Testis (tissue), 3 donors: ENCODE measurements around the gene HK2. TPM values are rescaled to one million over a fixed set of nuclear protein-coding genes. Genes with fewer than 3 reads are reported as not detected.

ENCODE experiments used
- DNase-seq: peaks from one replicate; pipeline ENCODE4 v3.0.0-alpha.2; 2019
- H3K27ac ChIP-seq, 2 donors: fragments of 200-600 bp; sonication (generic); one replicate each; pipeline ENCODE4 v1.5.1; 2019
- H3K27me3 ChIP-seq: fragments of 200-600 bp; sonication (generic); one replicate; pipeline ENCODE4 v1.5.1; 2019
- H3K36me3 ChIP-seq: fragments of 200-600 bp; sonication (generic); one replicate; pipeline ENCODE4 v1.5.1; 2017; ENCODE audit warnings: low read depth; ENCODE audit errors: missing control alignments
- H3K4me1 ChIP-seq: fragments of 200-600 bp; sonication (generic); one replicate; pipeline ENCODE4 v1.5.1; 2019
- H3K4me3 ChIP-seq, 2 donors: fragments of 200-600 bp; sonication (generic); one replicate each; pipeline ENCODE4 v1.5.1; 2017 to 2019
- H3K9me3 ChIP-seq: fragments of 200-600 bp; sonication (generic); one replicate; pipeline ENCODE4 v1.5.1; 2017
- POLR2A ChIP-seq: fragments of 450-650 bp; IDR thresholded peaks from one replicate; pipeline ENCODE4 v1.6.1; 2017; ENCODE audit warnings: antibody characterized with exemption, mild to moderate bottlenecking, moderate library complexity
- WGBS, 2 donors: methylation state at CpG; one replicate each; pipeline ENCODE4 v1.1.5; 2018; 5-methylcytosine and 5-hydroxymethylcytosine counted together
- intact Hi-C: fragments of 100-400 bp; cut with DNase I; formaldehyde crosslinking; loops from one replicate; pipeline ENCODE4 v1.15.1; 2023; ENCODE audit warnings: low total_unique reads
- polyA plus RNA-seq: library from polyadenylated mRNA; stranded (reverse); fragments of 350-450 nt; fragmentation: Illumina TruSeq; extraction: RNeasy Lipid Tissue Mini Kit (QIAGEN cat#74804); gene quantifications from one replicate; pipeline ENCODE4 v1.2.3, GENCODE V29; 2014; ENCODE audit warnings: low read depth, low replicate concordance; ENCODE audit not compliant: insufficient read depth
- total RNA-seq, 2 donors: library from RNA; depleted of rRNA; stranded (reverse); fragments of >200 nt; gene quantifications; one replicate each; pipeline ENCODE4 v1.2.3, GENCODE V29; 2016
- TF ChIP-seq, protein P1 (sequence below), 3 experiments: fragments of 450-650 bp in 2 of 3; fragments of 200-600 bp in 1 of 3; sonication (generic) in 1 of 3; IDR thresholded peaks; one replicate each; pipeline ENCODE4 v1.5.1; 2016 to 2019; ENCODE audit warnings: antibody characterized with exemption in 3 of 3, mild to moderate bottlenecking in 2 of 3, moderate library complexity in 1 of 3

HK2 gene
- total and polyA plus RNA-seq, 3 donors from 2014 or later: 83.5 to 164 (median 142) TPM

DNA sequence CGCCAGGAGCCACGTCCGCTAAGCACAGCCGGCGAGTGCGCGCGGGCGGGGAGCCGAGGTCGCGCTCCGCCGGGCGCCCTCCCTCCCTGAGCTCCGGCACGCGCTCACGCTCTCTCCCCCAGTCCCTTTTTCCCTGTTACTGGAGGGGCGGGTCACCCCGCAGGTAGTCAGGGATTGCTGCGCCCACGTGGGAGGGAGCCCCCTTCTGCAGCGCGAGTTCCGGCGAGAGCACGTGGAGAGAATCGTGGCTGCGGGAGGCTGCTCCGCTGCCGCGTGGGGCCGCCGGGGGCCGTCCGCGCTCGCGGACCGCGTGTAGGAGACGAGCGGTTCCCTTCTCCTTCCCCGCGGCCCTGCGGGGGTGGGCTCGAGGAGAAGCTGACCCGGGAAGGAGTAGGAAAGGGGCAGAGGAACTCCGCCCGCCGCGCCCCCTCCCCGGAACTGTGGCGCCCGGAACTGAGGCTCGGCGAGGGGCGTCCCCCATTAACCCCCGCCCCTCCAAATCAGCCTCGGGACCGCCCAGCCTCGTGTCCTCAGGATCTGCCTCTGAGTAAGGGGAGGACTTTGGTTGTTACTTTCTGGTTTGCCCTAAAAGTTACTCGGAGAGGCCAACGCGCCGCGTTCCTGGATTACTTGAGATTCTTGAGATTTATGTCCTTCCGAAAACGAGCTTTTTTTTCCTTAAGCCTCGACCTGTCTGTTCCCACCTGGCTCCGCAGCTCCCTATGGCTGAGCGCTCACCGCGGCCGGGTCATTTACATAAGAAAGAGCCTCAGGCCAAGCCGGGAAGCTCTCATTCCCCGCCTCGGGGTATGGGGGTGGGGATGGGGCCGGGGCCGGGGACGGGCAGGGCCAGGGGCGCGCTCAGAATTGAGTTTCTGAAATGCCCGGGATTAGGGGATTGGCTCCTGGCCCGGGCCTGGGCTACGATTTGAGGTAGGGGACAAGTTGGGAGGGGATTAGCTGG is 1.1 kb downstream of the HK2 start:
- TF ChIP-seq, protein P1, sequence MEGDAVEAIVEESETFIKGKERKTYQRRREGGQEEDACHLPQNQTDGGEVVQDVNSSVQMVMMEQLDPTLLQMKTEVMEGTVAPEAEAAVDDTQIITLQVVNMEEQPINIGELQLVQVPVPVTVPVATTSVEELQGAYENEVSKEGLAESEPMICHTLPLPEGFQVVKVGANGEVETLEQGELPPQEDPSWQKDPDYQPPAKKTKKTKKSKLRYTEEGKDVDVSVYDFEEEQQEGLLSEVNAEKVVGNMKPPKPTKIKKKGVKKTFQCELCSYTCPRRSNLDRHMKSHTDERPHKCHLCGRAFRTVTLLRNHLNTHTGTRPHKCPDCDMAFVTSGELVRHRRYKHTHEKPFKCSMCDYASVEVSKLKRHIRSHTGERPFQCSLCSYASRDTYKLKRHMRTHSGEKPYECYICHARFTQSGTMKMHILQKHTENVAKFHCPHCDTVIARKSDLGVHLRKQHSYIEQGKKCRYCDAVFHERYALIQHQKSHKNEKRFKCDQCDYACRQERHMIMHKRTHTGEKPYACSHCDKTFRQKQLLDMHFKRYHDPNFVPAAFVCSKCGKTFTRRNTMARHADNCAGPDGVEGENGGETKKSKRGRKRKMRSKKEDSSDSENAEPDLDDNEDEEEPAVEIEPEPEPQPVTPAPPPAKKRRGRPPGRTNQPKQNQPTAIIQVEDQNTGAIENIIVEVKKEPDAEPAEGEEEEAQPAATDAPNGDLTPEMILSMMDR (IDR thresholded peaks at IDR 0.05): no peak
- no peak for TF ChIP-seq POLR2A
- Histone ChIP-seq H3K4me3 (peak overlapping the region; percentile 76 to 95), H3K9me3 (no peaks in the 10 kb centered on the region), H3K27me3 (no peaks in the 10 kb centered on the region), H3K27ac (peak overlapping the region; percentile 87 to 91), H3K36me3 (no peaks in the 10 kb centered on the region), H3K4me1 (peaks cover 12% of the 10 kb centered on the region)
- intact Hi-C loops: no loop called here
- peak; percentile 73 for DNase-seq
- WGBS, 2 donors: 0 to 1% methylated on average over 40 to 72 of the region's 87 CpGs

DNA sequence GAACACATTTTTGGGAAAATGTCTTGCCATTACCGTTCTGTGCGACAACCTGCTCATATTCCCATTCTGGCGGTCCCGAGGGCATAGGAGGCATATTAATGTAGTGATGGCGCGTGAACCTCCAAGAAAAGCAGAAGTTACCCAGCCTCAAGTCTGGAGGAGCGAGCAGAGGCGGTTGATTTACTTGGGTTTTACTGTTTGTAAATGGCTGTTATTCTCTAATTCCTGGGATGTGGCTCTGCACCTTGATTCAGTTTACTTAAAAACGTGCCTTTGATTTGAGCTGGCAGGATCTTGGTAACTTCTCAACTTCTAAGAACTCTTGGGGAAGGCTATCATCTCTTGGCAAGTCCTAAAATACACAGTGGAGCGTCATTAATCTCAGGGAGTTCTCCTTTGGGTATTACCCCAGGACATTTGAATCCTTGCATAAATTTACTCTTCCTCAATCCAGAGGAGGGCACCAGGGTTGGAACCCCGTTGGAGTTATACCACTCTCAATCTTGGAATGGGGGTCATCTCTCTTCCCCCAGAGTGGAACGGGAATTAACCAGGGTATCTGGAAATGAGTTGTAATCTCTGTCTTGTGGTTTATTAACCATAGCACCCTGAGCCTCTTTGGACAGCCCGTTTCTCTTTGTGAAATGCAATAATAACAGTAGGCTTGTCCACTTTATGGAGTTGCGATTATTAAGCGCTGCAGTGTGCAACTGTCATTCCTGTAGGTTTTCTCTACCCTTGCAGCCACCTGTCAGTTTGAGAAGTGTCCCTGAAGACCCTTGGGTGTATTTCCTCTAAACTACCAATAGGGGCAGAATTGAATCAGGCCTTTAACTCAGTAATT is 2.1 kb downstream of the HK2 start:
- Histone ChIP-seq H3K9me3 (no peaks in the 10 kb centered on the region), H3K4me1 (peaks cover 12% of the 10 kb centered on the region), H3K27ac (peak overlapping the region; percentile 87 to 91), H3K4me3 (peak overlapping the region; percentile 76 to 95), H3K36me3 (no peaks in the 10 kb centered on the region), H3K27me3 (no peaks in the 10 kb centered on the region)
- TF ChIP-seq, protein P1 (IDR thresholded peaks at IDR 0.05): peak; percentile 62 to 87 (median 72)
- TF ChIP-seq POLR2A: no peak
- DNase-seq: peak; percentile 32
- 10 to 16% methylated on average over 15 of the region's 15 CpGs for WGBS, 2 donors
- intact Hi-C loops: no loop called here

DNA sequence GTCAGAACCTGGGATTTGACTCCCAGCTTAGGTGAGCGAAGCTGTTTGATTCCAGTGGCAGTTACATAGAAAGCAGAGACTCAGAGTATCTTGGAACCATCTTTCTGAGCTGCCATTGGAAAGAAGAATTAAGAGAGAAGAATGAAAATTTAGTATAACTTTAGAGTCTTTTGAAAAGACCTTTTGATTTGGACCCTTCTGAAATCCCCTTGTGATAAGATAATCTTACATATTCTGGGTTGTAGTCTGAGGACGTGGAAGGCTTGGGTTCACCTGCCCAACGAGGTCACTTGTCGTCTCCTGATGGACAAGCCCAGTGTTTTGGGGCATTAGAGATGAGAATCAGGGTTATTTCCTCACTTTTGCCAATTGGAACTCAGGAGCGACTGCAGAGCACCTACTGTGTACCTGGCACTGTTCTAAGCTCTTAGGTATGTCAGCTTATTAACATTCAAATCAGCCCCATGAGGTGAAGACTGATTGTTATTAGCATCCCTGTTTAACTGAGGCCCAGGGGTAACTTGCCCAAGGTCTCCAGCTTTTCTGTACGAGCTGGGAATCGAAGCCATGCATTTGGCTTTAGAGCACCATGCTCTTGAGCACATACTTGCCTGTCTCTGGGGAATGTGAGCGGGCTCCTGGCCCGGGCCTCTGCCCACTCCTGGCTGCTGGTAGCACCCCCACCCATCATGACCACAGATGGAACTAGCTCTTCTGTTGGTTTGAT is 2.9 kb downstream of the HK2 start:
- peak; percentile 45 for DNase-seq
- Histone ChIP-seq H3K4me3 (peak overlapping the region in 1 of 2 donors; percentile 95), H3K4me1 (peaks cover 12% of the 10 kb centered on the region), H3K27ac (peak overlapping the region; percentile 87 to 91), H3K27me3 (no peaks in the 10 kb centered on the region), H3K36me3 (no peaks in the 10 kb centered on the region), H3K9me3 (no peaks in the 10 kb centered on the region)
- 46 to 54% methylated on average over 8 to 9 of the region's 9 CpGs for WGBS, 2 donors
- intact Hi-C loops: no loop called here
- no peak for TF ChIP-seq POLR2A
- TF ChIP-seq, protein P1 (IDR thresholded peaks at IDR 0.05): no peak

DNA sequence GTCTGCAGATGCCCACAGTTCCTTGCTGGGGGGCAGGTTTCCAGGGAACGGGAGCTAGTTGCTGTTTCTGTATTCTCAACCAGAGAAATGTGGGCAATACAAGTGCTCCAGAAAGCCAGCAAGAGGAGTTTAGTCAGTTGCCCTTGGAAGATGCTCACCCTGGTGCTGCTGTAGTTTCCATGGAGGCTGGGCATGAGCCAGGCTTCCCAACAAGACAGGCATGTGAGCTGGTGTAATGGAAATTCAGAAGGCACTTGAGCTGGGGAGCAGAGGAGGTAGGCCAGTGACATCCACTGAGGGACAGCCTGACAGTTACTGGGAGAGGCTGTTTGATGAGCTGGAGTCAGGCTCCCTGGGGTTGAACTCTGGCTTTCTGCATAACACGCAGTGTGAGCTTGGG is 7.7 kb downstream of the HK2 start:
- H3K36me3 ChIP-seq: no peaks in the 10 kb centered on the region
- TF ChIP-seq POLR2A: no peak
- TF ChIP-seq, protein P1 (IDR thresholded peaks at IDR 0.05): no peak
- WGBS, 2 donors: 82 to 84% methylated on average over 2 of the region's 2 CpGs
- H3K4me1 ChIP-seq: peaks cover 46% of the 10 kb centered on the region
- H3K27ac ChIP-seq: peak overlapping the region in 1 of 2 donors; percentile 19
- H3K27me3 ChIP-seq: no peaks in the 10 kb centered on the region
- DNase-seq: no peak
- no peaks in the 10 kb centered on the region for H3K9me3 ChIP-seq
- H3K4me3 ChIP-seq: no peak overlapping the region
- intact Hi-C loops: no loop called here
